Endothelial cell of umbilical vein (primary cell): Measurements from ENCODE around the gene OXSR1. TPM values are rescaled to one million over a fixed set of nuclear protein-coding genes. Genes with fewer than 3 reads are reported as not detected.

Experiments
- BruUV-seq: library from RNA; stranded (reverse); fragments of 400-500 nt; replicated peaks from 2 replicates; lab custom pipeline; 2021; lab: Mats Ljungman, UMichigan
- CTCF ChIA-PET: fragments of 300-600, 350-600 bp; sonication (Branson Sonifier 250); formaldehyde crosslinking; loops from one replicate; lab custom pipeline; 2021; ENCODE audit warnings: antibody characterized with exemption, inconsistent platforms; lab: Charles Lee
- POLR2A ChIA-PET: fragments of 300-600, 350-600 bp; sonication (Branson Sonifier 250); formaldehyde crosslinking; loops from one replicate; lab custom pipeline; 2021; ENCODE audit warnings: antibody characterized with exemption, inconsistent platforms; lab: Charles Lee
- DNase-seq: peaks from one replicate; pipeline ENCODE4 v3.0.0-alpha.2; 2011; ENCODE audit warnings: low read depth, low spot score
- FAIRE-seq: peaks from 2 replicates; lab custom pipeline; 2011; peaks lifted over from hg19 to GRCh38; lab: Jason Lieb, UNC
- H2AFZ ChIP-seq: 2 replicates; pipeline ENCODE4 v1.6.0; 2012; ENCODE audit warnings: low read depth, low read length, control low read depth, inconsistent platforms
- H3K27ac ChIP-seq: 2 replicates; pipeline ENCODE4 v1.5.1; 2011; ENCODE audit warnings: low read depth, mild to moderate bottlenecking, control low read depth, low read length, moderate library complexity; ENCODE audit not compliant: insufficient read depth
- H3K27me3 ChIP-seq, 2 experiments: 2 replicates each; pipeline versions ENCODE4 v1.6.0 to v1.6.1; 2011; ENCODE audit warnings: low read length in 2 of 2, mixed read lengths in 1 of 2; ENCODE audit not compliant: control insufficient read depth in 2 of 2, insufficient read depth in 2 of 2
- H3K36me3 ChIP-seq, 2 experiments: 2 replicates in 1 of 2; 3 replicates in 1 of 2; pipeline ENCODE4 v1.5.1; 2011; ENCODE audit warnings: low read length in 2 of 2, mild to moderate bottlenecking in 1 of 2, moderate library complexity in 1 of 2; ENCODE audit not compliant: control insufficient read depth in 2 of 2, insufficient read depth in 2 of 2; ENCODE audit errors: extremely low read depth in 1 of 2
- H3K4me1 ChIP-seq: 3 replicates; pipeline ENCODE4 v1.5.1; 2011; ENCODE audit warnings: mild to moderate bottlenecking, low read length; ENCODE audit not compliant: control insufficient read depth, insufficient read depth; ENCODE audit errors: extremely low read depth
- H3K4me2 ChIP-seq: 2 replicates; pipeline ENCODE4 v1.6.1; 2011; ENCODE audit warnings: low read length, control low read depth, mixed read lengths; ENCODE audit not compliant: insufficient read depth
- H3K4me3 ChIP-seq, 3 experiments: fragments of 200-600 bp in 1 of 3; sonication (generic), shearing (Covaris generic) in 1 of 3; replicated peaks in 1 of 3; 2 replicates each; pipeline ENCODE4 v1.5.1; 2011 to 2016; ENCODE audit warnings: control low read depth in 3 of 3, low read length in 3 of 3, mild to moderate bottlenecking in 2 of 3, inconsistent platforms in 1 of 3, low read depth in 1 of 3, moderate library complexity in 1 of 3; ENCODE audit not compliant: insufficient read depth in 1 of 3
- H3K79me2 ChIP-seq: 2 replicates; pipeline ENCODE4 v1.6.0; 2012; ENCODE audit warnings: low read length, inconsistent platforms; ENCODE audit not compliant: control insufficient read depth, insufficient read depth
- H3K9ac ChIP-seq: replicated peaks from 2 replicates; pipeline ENCODE3; 2011; ENCODE audit warnings: low read length, control low read depth; ENCODE audit not compliant: insufficient read depth; ENCODE audit errors: extremely low read depth
- H3K9me1 ChIP-seq: replicated peaks from 3 replicates; pipeline ENCODE4 v1.6.0; 2011; ENCODE audit warnings: mild to moderate bottlenecking, low read length; ENCODE audit not compliant: control insufficient read depth, insufficient read depth; ENCODE audit errors: extremely low read depth
- H3K9me3 ChIP-seq: replicated peaks from 2 replicates; pipeline ENCODE4 v1.5.1; 2012; ENCODE audit warnings: low read length, inconsistent platforms; ENCODE audit not compliant: control insufficient read depth, insufficient read depth
- H4K20me1 ChIP-seq: replicated peaks from 2 replicates; pipeline ENCODE3; 2011; ENCODE audit warnings: mild to moderate bottlenecking, low read length; ENCODE audit not compliant: control insufficient read depth, insufficient read depth; ENCODE audit errors: extremely low read depth
- CTCF ChIP-seq, 2 donors: IDR thresholded peaks; 1 replicate in 1 of 2; 2 replicates in 1 of 2; pipeline ENCODE4 v1.5.1; 2011; ENCODE audit warnings: low read length in 2 of 2, mild to moderate bottlenecking in 2 of 2, moderate library complexity in 2 of 2, control low read depth in 1 of 2, inconsistent platforms in 1 of 2, low read depth in 1 of 2; ENCODE audit not compliant: insufficient read depth in 1 of 2; ENCODE audit errors: extremely low read depth in 1 of 2
- EZH2 ChIP-seq: IDR thresholded peaks from 2 replicates; pipeline ENCODE4 v1.6.1; 2012; ENCODE audit warnings: borderline replicate concordance, low read depth, mild to moderate bottlenecking, moderate library complexity, low read length, inconsistent platforms; ENCODE audit not compliant: severe bottlenecking
- FOS ChIP-seq: IDR thresholded peaks from 2 replicates; pipeline ENCODE4 v1.6.1; 2011; ENCODE audit warnings: mild to moderate bottlenecking, low read length, moderate library complexity, borderline replicate concordance; ENCODE audit not compliant: insufficient read depth
- GATA2 ChIP-seq: IDR thresholded peaks from 2 replicates; pipeline ENCODE4 v1.7.0; 2011; ENCODE audit warnings: low read depth, mild to moderate bottlenecking, moderate library complexity, mixed read lengths, low read length; ENCODE audit not compliant: insufficient read length, insufficient read depth
- JUN ChIP-seq: IDR thresholded peaks from 2 replicates; pipeline ENCODE4 v1.6.1; 2011; ENCODE audit warnings: borderline replicate concordance, low read depth; ENCODE audit not compliant: insufficient read length, insufficient read depth
- MYC ChIP-seq: IDR thresholded peaks from one replicate; pipeline ENCODE4 v1.6.1; 2011; ENCODE audit warnings: mild to moderate bottlenecking, low read depth, low read length
- POLR2A ChIP-seq: IDR thresholded peaks from 2 replicates; pipeline ENCODE4 v1.6.1; 2012; ENCODE audit warnings: low read depth, mild to moderate bottlenecking, control low read depth, low read length
- POLR2AphosphoS5 ChIP-seq: IDR thresholded peaks from 2 replicates; pipeline ENCODE4 v1.6.1; 2012; ENCODE audit warnings: low read depth, mild to moderate bottlenecking, control low read depth, low read length, moderate library complexity; ENCODE audit not compliant: insufficient read depth
- dilution Hi-C: fragments of 300-500 bp; cut with MboI; formaldehyde crosslinking; loops from one replicate; pipeline ENCODE4 v1.15.0; 2019; ENCODE audit warnings: low sequenced_read_pairs; ENCODE audit not compliant: extremely low pct_ligation_motif_present
- intact Hi-C: fragments of 100-400 bp; cut with micrococcal nuclease; formaldehyde crosslinking; loops from one replicate; pipeline ENCODE4 v1.10.0; 2022
- polyA plus RNA-seq, 4 experiments: library from polyadenylated mRNA; depleted of rRNA in 3 of 4; stranded (reverse) in 3 of 4; unstranded in 1 of 4; fragments of >200 nt; gene quantifications; 2 replicates each; pipeline versions ENCODE4 v1.2.1 to v1.2.3, GENCODE V29; 2011 to 2012; ENCODE audit warnings: missing spikeins in 1 of 4
- total RNA-seq: library from RNA; stranded (reverse); gene quantifications from 2 replicates; pipeline ENCODE4 v1.2.3, GENCODE V29; 2021
- TF ChIP-seq, protein P1 (sequence below): IDR thresholded peaks from 2 replicates; pipeline ENCODE4 v1.6.1; 2011; ENCODE audit not compliant: insufficient read depth, insufficient read length

OXSR1 gene
- total and polyA plus RNA-seq, 2 donors (not counting 3 experiments of a cell fraction or from before 2014, with no cell fraction given): 15.1 to 32.9 TPM

- dilution Hi-C loops (no loop called here), intact Hi-C loops (no loop called here)
- DNase-seq (no peak), FAIRE-seq (peak; percentile 21)
- Histone ChIP-seq H3K9ac (no peak overlapping the region), H3K9me3 (no peaks in the 10 kb centered on the region), H3K79me2 (no peaks in the 10 kb centered on the region), H3K27ac (no peak overlapping the region), H3K4me3 (no peak overlapping the region), H4K20me1 (no peaks in the 10 kb centered on the region), H3K4me1 (no peaks in the 10 kb centered on the region), H3K36me3 (no peaks in the 10 kb centered on the region), H3K4me2 (no peak overlapping the region), H3K9me1 (no peaks in the 10 kb centered on the region), H3K27me3 (no peaks in the 10 kb centered on the region), H2AFZ (no peak overlapping the region)
- no TSS peak for BruUV-seq
- ChIA-PET CTCF (no interaction called here), POLR2A (no interaction called here)
- TF ChIP-seq POLR2A (no peak), CTCF (IDR thresholded peaks at IDR 0.05; ENCODE audit: extremely low read depth in 1 of 2, insufficient read depth in 1 of 2, low read depth in 1 of 2, low read length in 2 of 2) (no peak), FOS (no peak), GATA2 (no peak), MYC (no peak), EZH2 (no peak), JUN (no peak), POLR2AphosphoS5 (no peak)
- TF ChIP-seq, protein P1, sequence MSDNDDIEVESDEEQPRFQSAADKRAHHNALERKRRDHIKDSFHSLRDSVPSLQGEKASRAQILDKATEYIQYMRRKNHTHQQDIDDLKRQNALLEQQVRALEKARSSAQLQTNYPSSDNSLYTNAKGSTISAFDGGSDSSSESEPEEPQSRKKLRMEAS: no peak
Measured at GRCh38 chr3:38260474-38260873, 95.1 kb downstream of the OXSR1 start.
